H1 (cell line): ENCODE measurements around the gene SLAIN2. TPM values are rescaled to one million over a fixed set of nuclear protein-coding genes. Genes with fewer than 3 reads are reported as not detected.

ENCODE experiments used
- CTCF ChIA-PET: fragments of 300-600 bp; sonication (Branson Sonifier 250); formaldehyde crosslinking; loops from one replicate; lab custom pipeline; 2021; ENCODE audit not compliant: partially characterized antibody; lab: Charles Lee
- POLR2A ChIA-PET: fragments of 300-600 bp; sonication (Branson Sonifier 250); formaldehyde crosslinking; loops from one replicate; lab custom pipeline; 2021; ENCODE audit warnings: inconsistent platforms; ENCODE audit not compliant: partially characterized antibody; lab: Charles Lee
- DNase-seq, 2 experiments: peaks; one replicate each; pipeline versions ENCODE4 v3.0.0 to v3.0.0-alpha.2; 2010 to 2022; ENCODE audit warnings: low spot score in 2 of 2, low read depth in 1 of 2, mixed read lengths in 1 of 2
- FAIRE-seq: peaks from 2 replicates; lab custom pipeline; 2011; peaks lifted over from hg19 to GRCh38; lab: Jason Lieb, UNC
- H2AFZ ChIP-seq: 2 replicates; pipeline ENCODE4 v1.8.1; 2012; ENCODE audit warnings: low read length, inconsistent platforms
- H2AK5ac ChIP-seq: 2 replicates; pipeline ENCODE4 v1.6.1; 2013; ENCODE audit warnings: low read depth, low read length
- H2BK120ac ChIP-seq: replicated peaks from 2 replicates; pipeline ENCODE3; 2013; ENCODE audit warnings: low read depth, low read length, inconsistent platforms
- H2BK12ac ChIP-seq: 2 replicates; pipeline ENCODE4 v1.6.1; 2013; ENCODE audit warnings: low read depth, low read length
- H2BK15ac ChIP-seq: 2 replicates; pipeline ENCODE4 v1.6.1; 2013; ENCODE audit warnings: low read length
- H2BK20ac ChIP-seq: 2 replicates; pipeline ENCODE4 v1.6.1; 2013; ENCODE audit warnings: low read length
- H2BK5ac ChIP-seq: 2 replicates; pipeline ENCODE4 v1.6.1; 2013; ENCODE audit warnings: low read depth, low read length
- H3K14ac ChIP-seq: 2 replicates; pipeline ENCODE4 v1.6.1; 2013; ENCODE audit warnings: inconsistent platforms; ENCODE audit not compliant: insufficient read length
- H3K18ac ChIP-seq: 2 replicates; pipeline ENCODE4 v1.6.1; 2013; ENCODE audit warnings: low read length; ENCODE audit errors: extremely low read depth
- H3K23ac ChIP-seq: 2 replicates; pipeline ENCODE4 v1.6.1; 2013; ENCODE audit warnings: inconsistent platforms; ENCODE audit not compliant: insufficient read length
- H3K23me2 ChIP-seq: 2 replicates; pipeline ENCODE4 v1.6.1; 2013; ENCODE audit warnings: low read depth, low read length
- H3K27ac ChIP-seq: 2 replicates; pipeline ENCODE4 v1.6.1; 2011; ENCODE audit warnings: low read depth, low read length, inconsistent platforms
- H3K27me3 ChIP-seq, 4 experiments: replicated peaks in 1 of 4; 1 replicate in 1 of 4; 2 replicates in 3 of 4; pipeline versions ENCODE4 v1.6.1 to v1.8.1; 2011 to 2013; ENCODE audit warnings: low read length in 3 of 4, mild to moderate bottlenecking in 3 of 4, inconsistent platforms in 2 of 4, mixed read lengths in 2 of 4, moderate library complexity in 1 of 4; ENCODE audit not compliant: control insufficient read depth in 3 of 4, insufficient read depth in 3 of 4; ENCODE audit errors: extremely low read depth in 1 of 4
- H3K36me3 ChIP-seq, 4 experiments: 2 replicates each; pipeline versions ENCODE4 v1.6.1 to v1.8.1; 2011 to 2013; ENCODE audit warnings: mild to moderate bottlenecking in 4 of 4, low read length in 3 of 4, moderate library complexity in 2 of 4, control low read depth in 1 of 4, inconsistent platforms in 1 of 4; ENCODE audit not compliant: insufficient read depth in 4 of 4, control insufficient read depth in 2 of 4
- H3K4ac ChIP-seq: replicated peaks from 2 replicates; pipeline ENCODE3; 2013; ENCODE audit warnings: low read length, low read depth, mixed read lengths, inconsistent platforms; ENCODE audit not compliant: insufficient read length
- H3K4me1 ChIP-seq, 4 experiments: replicated peaks in 1 of 4; 1 replicate in 1 of 4; 2 replicates in 3 of 4; pipeline versions ENCODE4 v1.6.1 to v1.8.1; 2011 to 2013; ENCODE audit warnings: low read length in 3 of 4, inconsistent platforms in 2 of 4, mixed read lengths in 1 of 4; ENCODE audit not compliant: insufficient read depth in 4 of 4, control insufficient read depth in 3 of 4
- H3K4me2 ChIP-seq, 2 experiments: 2 replicates each; pipeline versions ENCODE4 v1.6.1 to v1.8.1; 2011 to 2013; ENCODE audit warnings: low read depth in 2 of 2, low read length in 2 of 2, control low read depth in 1 of 2, inconsistent platforms in 1 of 2, mild to moderate bottlenecking in 1 of 2; ENCODE audit not compliant: insufficient read depth in 1 of 2
- H3K4me3 ChIP-seq, 4 experiments: fragments of 200-600, 300-600 bp in 1 of 4; sonication (generic), shearing (Covaris generic), sonication (Bioruptor Twin) in 1 of 4; 2 replicates each; pipeline versions ENCODE4 v1.5.1 to v1.8.1; 2011 to 2016; ENCODE audit warnings: low read length in 4 of 4, low read depth in 3 of 4, control low read depth in 2 of 4, inconsistent platforms in 2 of 4, mild to moderate bottlenecking in 2 of 4, mixed read lengths in 1 of 4, moderate library complexity in 1 of 4; ENCODE audit not compliant: insufficient read depth in 2 of 4; ENCODE audit errors: extremely low read depth in 1 of 4
- H3K56ac ChIP-seq: replicated peaks from 2 replicates; pipeline ENCODE3; 2013; ENCODE audit warnings: low read depth, mild to moderate bottlenecking, mixed read lengths, low read length, inconsistent platforms; ENCODE audit not compliant: insufficient read length
- H3K79me1 ChIP-seq: 2 replicates; pipeline ENCODE4 v1.6.1; 2013; ENCODE audit warnings: low read depth, low read length, control low read depth
- H3K79me2 ChIP-seq, 2 experiments: 2 replicates each; pipeline versions ENCODE4 v1.6.1 to v1.8.1; 2012 to 2013; ENCODE audit warnings: low read length in 2 of 2, mild to moderate bottlenecking in 2 of 2, inconsistent platforms in 1 of 2; ENCODE audit not compliant: insufficient read depth in 2 of 2, control insufficient read depth in 1 of 2
- H3K9ac ChIP-seq, 4 experiments: replicated peaks in 1 of 4; 1 replicate in 1 of 4; 2 replicates in 3 of 4; pipeline versions ENCODE4 v1.6.1 to v1.8.1; 2011 to 2013; ENCODE audit warnings: low read depth in 3 of 4, low read length in 3 of 4, control low read depth in 2 of 4, mild to moderate bottlenecking in 2 of 4, moderate library complexity in 2 of 4, inconsistent platforms in 1 of 4; ENCODE audit errors: extremely low read depth in 1 of 4
- H3K9me3 ChIP-seq, 2 experiments: 2 replicates each; pipeline versions ENCODE4 v1.6.1 to v1.8.1; 2012 to 2013; ENCODE audit warnings: mild to moderate bottlenecking in 2 of 2, moderate library complexity in 2 of 2, control low read depth in 1 of 2, inconsistent platforms in 1 of 2, low read depth in 1 of 2, low read length in 1 of 2, mixed read lengths in 1 of 2; ENCODE audit not compliant: insufficient read depth in 2 of 2
- H4K20me1 ChIP-seq, 2 experiments: replicated peaks in 1 of 2; 2 replicates each; pipeline versions ENCODE3 to v1.8.1; 2011 to 2013; ENCODE audit warnings: inconsistent platforms in 2 of 2, low read length in 2 of 2, mild to moderate bottlenecking in 1 of 2; ENCODE audit not compliant: insufficient read depth in 2 of 2, control insufficient read depth in 1 of 2
- H4K5ac ChIP-seq: 2 replicates; pipeline ENCODE4 v1.6.1; 2013; ENCODE audit warnings: low read length, low read depth, mixed read lengths, inconsistent platforms; ENCODE audit not compliant: insufficient read length
- H4K8ac ChIP-seq: 2 replicates; pipeline ENCODE4 v1.8.0; 2013; ENCODE audit warnings: mild to moderate bottlenecking, moderate library complexity, low read length, inconsistent platforms; ENCODE audit not compliant: insufficient read depth; ENCODE audit errors: extremely low read depth
- H4K91ac ChIP-seq: replicated peaks from 2 replicates; pipeline ENCODE3; 2013; ENCODE audit warnings: low read length, mixed read lengths, inconsistent platforms; ENCODE audit not compliant: insufficient read length
- CREB1 ChIP-seq: IDR thresholded peaks from 2 replicates; pipeline ENCODE4 v1.6.1; 2012; ENCODE audit warnings: inconsistent platforms
- CTBP2 ChIP-seq: IDR thresholded peaks from 2 replicates; pipeline ENCODE4 v1.7.0; 2011; ENCODE audit warnings: borderline replicate concordance, mild to moderate bottlenecking, moderate library complexity, mixed read lengths, low read length; ENCODE audit not compliant: insufficient read depth, insufficient read length
- GTF2F1 ChIP-seq: IDR thresholded peaks from 2 replicates; pipeline ENCODE4 v1.6.1; 2012; ENCODE audit warnings: low read depth, low read length, improper control_type of control experiment, borderline replicate concordance
- WGBS, 2 experiments: shearing (Covaris generic) in 1 of 2; methylation state at CpG; one replicate each; pipeline versions ENCODE4 v1.1.6 to v1.1.7; 2013 to 2015; ENCODE audit warnings: low lambda C conversion rate in 2 of 2, mixed read lengths in 2 of 2, inconsistent platforms in 1 of 2, low coverage in 1 of 2, missing lambda C conversion rate in 1 of 2; ENCODE audit not compliant: insufficient replicate concordance in 2 of 2, insufficient coverage in 1 of 2, insufficient read length in 1 of 2; ENCODE audit errors: extremely low coverage in 1 of 2, missing lambda C conversion rate in 1 of 2; 5-methylcytosine and 5-hydroxymethylcytosine counted together
- polyA plus RNA-seq, 7 experiments: library from polyadenylated mRNA; depleted of rRNA in 3 of 7; stranded (reverse) in 5 of 7; unstranded in 2 of 7; fragments of >200 nt in 5 of 7; fragments of 200-250 nt in 2 of 7; gene quantifications; 1 replicate in 5 of 7; 2 replicates in 1 of 7; 4 replicates in 1 of 7; pipeline versions ENCODE4 v1.2.1 to v1.2.3, GENCODE V29; 2011 to 2013; ENCODE audit warnings: missing spikeins in 2 of 7, mixed read lengths in 2 of 7
- total RNA-seq: library from RNA; stranded (reverse); fragmentation: NEBNext Ultra II Directional; extraction: Animal tissue kit (Norgen Biotek cat#: 25700); gene quantifications from 2 replicates; pipeline ENCODE4 v1.2.1, GENCODE V29; 2021

SLAIN2 gene
- total and polyA plus RNA-seq, 2 of the 8 experiments (the other 6 are each of a cell fraction or from before 2014, with no cell fraction given): 8.2 to 40.0 TPM

DNA sequence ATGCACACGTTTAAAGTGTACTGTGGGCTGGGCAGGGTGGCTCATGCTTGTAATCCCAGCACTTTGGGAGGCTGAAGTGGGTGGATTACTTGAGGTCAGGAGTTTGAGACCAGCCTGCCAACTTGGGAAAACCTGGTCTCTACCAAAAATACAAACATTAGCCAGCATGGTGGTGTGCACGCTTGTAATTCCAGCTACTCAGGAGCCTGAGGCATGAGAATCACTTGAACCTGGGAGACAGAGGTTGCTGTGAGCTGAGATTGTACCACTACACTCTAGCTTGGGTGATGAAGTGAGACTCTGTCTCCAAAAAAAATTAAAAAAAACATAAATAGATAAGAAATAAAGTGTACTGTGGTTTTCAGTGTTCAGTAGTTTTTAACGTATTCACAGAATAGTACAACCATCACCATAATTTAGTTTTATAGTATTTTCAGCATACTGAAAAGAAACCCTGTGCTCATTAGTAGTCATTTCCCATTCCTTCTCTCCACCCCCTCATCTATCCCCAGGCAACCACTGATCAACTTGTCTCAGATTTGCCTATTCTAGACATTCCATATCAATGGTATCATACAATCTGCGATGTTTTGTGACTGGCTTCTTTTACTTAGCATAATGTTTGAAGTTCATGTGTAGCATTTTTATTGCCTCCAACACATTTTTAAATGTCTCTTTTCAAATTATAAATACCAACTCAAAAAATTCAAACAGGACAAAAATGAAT lies 19.1 kb downstream of the SLAIN2 start:
- WGBS, 2 experiments: 93% methylated on average over 4 of the region's 4 CpGs; no CpG with 5 or more reads in 1 of the 2 experiments
- Histone ChIP-seq H3K36me3 (no peaks in the 10 kb centered on the region), H2BK12ac (no peak overlapping the region)
- FAIRE-seq: no peak
- TF ChIP-seq GTF2F1 (no peak), CREB1 (no peak), CTBP2 (no peak)
- TF ChIP-seq, all 59 proteins: peak for 0
- H2BK20ac ChIP-seq: no peak overlapping the region
- H3K27ac ChIP-seq: no peak overlapping the region
- H3K18ac ChIP-seq: no peak overlapping the region
- no peak overlapping the region for H3K56ac ChIP-seq
- no peak overlapping the region for H3K4me2 ChIP-seq
- no peak overlapping the region for H2AK5ac ChIP-seq
- H3K4me3 ChIP-seq: no peak overlapping the region
- no peaks in the 10 kb centered on the region for H3K27me3 ChIP-seq
- H4K8ac ChIP-seq: no peak overlapping the region
- H3K14ac ChIP-seq: no peak overlapping the region
- no peaks in the 10 kb centered on the region for H3K4me1 ChIP-seq
- H2BK15ac ChIP-seq: no peak overlapping the region
- H2BK5ac ChIP-seq: no peak overlapping the region
- no peak overlapping the region for H4K5ac ChIP-seq
- H2BK120ac ChIP-seq: no peak overlapping the region
- no peak overlapping the region for H3K4ac ChIP-seq
- H3K9ac ChIP-seq: no peak overlapping the region
- no peaks in the 10 kb centered on the region for H3K79me1 ChIP-seq
- no peak overlapping the region for H3K23ac ChIP-seq
- H3K9me3 ChIP-seq: no peaks in the 10 kb centered on the region
- no peak overlapping the region for H2AFZ ChIP-seq
- H3K79me2 ChIP-seq: peaks cover 0 to 49% of the 10 kb centered on the region in 2 experiments; a peak in 2 of 4 replicates
- DNase-seq: no peak
- no peaks in the 10 kb centered on the region for H4K20me1 ChIP-seq
- CTCF ChIA-PET: interaction anchor here (0.6 to 1.1 kb wide), 2 partner anchors 14 to 186 kb away, joined by 3 read pairs; no protein-coding TSS in a partner anchor
- no peak overlapping the region for H4K91ac ChIP-seq
- no peaks in the 10 kb centered on the region for H3K23me2 ChIP-seq
- POLR2A ChIA-PET: no interaction called here
